ENCODE measurements around the gene CORO2B.

CORO2B gene

DNA sequence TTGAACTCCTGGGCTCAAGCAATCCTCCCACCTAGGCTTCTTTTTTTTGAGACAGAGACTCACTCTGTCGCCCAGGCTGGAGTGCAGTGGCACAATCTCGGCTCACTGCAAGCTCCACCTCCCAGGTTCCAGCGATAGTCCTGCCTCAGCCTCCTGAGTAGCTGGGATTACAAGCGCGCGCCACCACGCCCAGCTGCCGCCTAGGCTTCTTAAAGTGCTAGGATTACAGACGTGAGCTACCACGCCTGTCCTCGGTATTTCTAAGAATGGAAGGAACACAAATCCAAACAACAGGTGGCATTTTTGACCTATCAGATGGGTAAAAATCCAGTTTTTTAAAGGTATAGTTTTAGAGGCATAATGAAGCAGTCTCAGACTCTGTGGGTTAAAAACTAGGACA is 128.1 kb downstream of the CORO2B start:
- DNase-seq: no peak

- no peak for DNase-seq
Measured at GRCh38 chr15:68707386-68707785, 128.6 kb downstream of the CORO2B start.

DNA sequence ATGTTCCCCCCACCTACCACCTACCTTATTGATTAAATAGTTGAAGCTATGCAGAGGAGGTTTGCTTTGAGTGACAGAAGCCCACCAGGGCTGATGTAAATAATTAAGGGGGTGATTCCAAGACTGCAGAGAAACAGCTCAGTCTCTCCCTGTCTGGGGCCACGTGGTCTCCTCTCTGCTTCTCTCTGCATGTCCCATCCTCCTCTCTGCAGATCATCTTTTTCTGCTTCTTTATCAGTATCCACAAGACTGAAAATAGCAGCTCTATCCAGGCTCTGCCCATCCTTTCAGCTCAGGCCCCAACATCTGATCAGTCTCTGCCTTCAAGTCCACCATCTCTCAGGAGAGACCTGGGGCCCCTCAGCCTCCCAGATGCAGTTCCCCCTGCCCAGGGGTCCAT is 131.1 kb downstream of the CORO2B start:
- no peak for DNase-seq

DNA sequence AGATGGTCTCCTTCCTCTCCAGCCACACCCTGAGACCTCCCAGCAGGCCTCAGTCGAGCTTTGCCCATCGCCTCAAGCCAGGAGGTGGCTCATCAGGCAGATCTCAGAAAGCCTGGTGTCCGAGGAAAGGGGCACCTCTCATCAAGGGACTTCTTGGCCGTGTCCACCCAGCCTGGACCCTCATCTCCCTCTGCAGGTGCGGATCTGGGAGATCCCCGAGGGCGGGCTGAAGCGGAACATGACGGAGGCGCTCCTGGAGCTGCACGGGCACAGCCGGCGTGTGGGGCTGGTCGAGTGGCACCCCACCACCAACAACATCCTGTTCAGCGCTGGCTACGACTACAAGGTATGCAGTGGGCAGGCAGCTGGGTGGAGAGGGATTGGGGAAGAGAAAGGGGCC is 131.7 kb downstream of the CORO2B start:
- no peak for DNase-seq

GRCh38 chr15:68711406-68711805 is 132.6 kb downstream of the CORO2B start:
- no peak for DNase-seq

DNA sequence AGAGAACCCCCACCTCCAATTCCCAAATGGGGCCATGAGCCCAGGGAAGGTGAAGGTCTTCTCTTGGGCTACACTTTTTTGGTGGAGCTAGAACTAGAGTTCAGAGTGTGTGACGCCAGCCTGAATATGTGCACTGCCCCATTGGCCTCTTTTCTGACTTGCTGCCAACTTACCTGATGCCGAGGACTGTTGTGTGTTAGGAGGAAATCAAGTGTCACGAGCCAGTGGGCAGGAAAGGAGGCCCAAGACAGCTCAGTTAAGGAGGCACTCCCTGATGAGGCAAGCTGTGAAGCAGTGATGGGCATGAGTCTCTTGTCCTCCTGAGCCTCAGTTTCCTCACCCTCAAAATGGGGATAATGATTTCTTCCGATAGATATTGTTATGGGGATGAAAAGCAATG is 134.1 kb downstream of the CORO2B start:
- DNase-seq: no peak

DNA sequence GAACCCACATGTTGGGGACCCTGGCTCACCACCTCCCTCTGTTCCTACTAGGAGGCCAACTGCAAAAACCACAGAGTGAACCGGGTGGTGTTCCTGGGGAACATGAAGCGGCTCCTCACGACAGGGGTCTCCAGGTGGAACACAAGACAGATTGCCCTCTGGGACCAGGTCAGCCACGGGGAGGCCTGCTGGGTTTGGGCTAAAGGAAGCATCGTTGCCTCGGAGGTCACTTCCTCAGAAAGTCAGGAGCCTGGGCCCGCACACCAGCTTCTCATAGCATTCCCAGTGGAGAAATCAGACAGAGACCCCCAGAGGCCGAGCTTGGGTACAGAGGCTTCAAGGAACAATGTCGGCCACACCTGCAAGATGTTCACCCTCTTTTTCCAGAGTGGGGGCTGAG is 135.1 kb downstream of the CORO2B start:
- DNase-seq: no peak

DNA sequence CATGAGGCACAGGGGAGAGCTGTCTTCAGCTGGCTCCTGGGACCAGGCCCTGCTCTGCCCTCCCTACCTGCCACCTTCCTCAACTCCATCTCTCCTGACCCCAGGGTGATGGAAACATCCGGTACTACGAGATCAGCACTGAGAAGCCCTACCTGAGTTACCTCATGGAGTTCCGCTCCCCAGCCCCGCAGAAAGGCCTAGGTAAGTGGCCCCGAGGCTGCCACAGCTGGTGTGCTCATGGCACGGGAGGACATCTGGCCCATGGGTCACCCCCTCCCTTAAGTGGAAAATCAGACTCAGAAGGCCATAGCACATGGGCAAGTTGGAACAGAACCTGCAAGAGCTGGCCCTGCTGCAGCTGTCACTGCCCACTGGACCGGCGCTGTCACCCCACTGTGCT is 136.3 kb downstream of the CORO2B start:
- DNase-seq: no peak

DNA sequence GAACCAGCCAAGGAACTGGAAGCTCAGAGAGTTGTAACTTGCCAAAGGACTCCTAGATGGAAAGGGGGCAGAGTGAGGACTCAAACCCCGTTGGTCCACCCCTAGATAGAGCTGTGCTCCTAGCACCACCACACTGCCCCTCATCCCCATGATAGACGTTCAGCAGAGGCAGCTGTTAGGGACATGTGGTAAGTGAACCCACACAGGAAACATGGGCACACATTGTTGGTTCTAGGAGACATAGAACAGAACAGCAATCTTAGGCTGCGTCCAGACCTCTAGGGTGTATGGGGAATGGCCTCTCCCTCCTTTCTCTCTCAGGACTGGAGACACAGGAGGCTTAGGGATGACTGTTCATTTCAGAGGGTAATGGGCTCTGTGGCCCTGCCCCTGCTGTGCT is 139.2 kb downstream of the CORO2B start:
- DNase-seq: no peak

GRCh38 chr15:68718468-68718867 is 139.7 kb downstream of the CORO2B start:
- no peak for DNase-seq

DNA sequence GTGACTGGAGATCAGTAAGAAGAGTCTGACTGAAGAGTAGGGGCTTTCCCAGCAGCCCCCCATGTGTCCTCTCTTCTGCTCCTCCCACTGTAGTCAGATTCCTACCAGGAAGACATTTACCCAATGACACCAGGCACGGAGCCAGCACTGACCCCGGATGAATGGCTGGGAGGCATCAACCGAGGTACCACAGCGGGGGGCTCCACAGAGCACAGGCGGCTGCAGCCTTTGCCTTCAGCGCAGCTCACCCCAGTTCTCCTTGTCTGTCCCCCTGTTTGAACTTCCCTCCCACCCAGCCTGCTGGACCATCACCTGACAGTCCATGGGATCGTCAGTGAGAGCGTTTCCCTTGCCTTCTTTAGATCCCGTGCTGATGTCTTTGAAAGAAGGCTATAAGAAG is 140.3 kb downstream of the CORO2B start:
- no peak for DNase-seq

- no peak for DNase-seq
Measured at GRCh38 chr15:68719672-68720071, 140.9 kb downstream of the CORO2B start.

GRCh38 chr15:68721886-68722285 is 143.1 kb downstream of the CORO2B start:
- no peak for DNase-seq

- no peak for DNase-seq
Measured at GRCh38 chr15:68725736-68726135, 146.9 kb downstream of the CORO2B start.

DNA sequence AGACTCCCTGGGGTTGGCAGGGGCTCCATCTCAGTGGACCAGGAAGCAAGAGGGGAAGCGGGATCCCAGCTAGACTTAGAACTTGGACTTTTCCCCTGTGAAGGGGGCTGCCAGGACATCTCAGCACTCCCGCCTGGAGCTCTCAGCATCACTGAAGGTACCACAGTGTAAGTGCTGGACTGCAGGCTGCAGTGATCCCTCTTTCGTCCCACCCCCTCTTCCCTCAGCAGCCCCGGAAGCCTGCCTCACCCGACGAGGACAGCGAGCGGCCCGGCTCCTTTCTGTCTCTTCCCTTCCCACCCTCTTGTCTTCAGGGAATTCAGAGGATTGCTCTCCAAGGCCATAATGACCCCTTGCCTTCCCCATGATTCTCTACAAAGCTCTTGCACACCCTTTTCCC is 147.5 kb downstream of the CORO2B start:
- no peak for DNase-seq

GRCh38 chr15:68729789-68730411 is 151.1 kb downstream of the CORO2B start:
- no peak for DNase-seq

GRCh38 chr15:68730471-68730919 is 151.7 kb downstream of the CORO2B start:
- peak; percentile 6 for DNase-seq

- no peak for DNase-seq
Measured at GRCh38 chr15:68730976-68731897, 152.4 kb downstream of the CORO2B start.

- DNase-seq: no peak
Measured at GRCh38 chr15:68732451-68732850, 153.7 kb downstream of the CORO2B start.

GRCh38 chr15:68733666-68734065 is 154.9 kb downstream of the CORO2B start:
- DNase-seq: no peak

- DNase-seq: no peak
Measured at GRCh38 chr15:68734352-68734751, 155.6 kb downstream of the CORO2B start.

DNA sequence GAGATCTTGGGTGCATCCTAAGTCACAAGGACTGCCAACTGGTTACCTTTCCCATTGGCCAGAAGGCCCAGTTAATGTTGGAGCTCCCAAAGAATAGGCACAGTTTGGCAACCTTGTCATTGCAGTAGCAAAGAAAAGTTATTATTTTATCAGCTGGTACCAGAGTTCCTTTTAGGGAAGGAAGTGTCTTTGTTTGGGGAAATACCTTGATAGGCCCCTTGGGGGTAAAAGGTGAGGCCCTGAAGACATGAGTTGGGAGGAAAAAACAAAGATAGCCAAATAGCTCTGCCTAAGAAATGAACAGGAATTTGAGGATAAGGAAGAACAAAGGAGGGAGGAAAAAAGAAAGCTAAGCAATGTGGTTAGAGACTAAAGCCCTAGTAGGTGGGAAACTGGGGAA is 156.1 kb downstream of the CORO2B start:
- no peak for DNase-seq

DNA sequence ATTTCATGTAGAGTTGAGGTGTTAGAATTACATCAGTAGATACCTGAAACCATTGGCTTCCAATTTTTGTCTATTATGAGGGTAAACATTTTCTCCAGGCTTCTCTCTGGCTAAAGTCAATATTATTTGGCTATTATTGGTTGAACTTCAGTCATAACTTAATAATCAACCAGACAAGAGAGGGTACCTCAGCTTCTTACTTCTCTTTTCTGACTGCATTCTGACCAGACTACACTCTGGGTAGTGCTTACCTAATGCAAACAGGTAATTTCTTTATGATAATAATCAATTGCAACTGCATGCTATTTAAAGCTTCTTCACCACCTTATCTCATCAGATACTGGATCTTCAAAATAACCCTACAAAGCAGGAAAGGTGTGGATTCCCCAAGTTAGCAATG is 156.8 kb downstream of the CORO2B start:
- DNase-seq: no peak

DNA sequence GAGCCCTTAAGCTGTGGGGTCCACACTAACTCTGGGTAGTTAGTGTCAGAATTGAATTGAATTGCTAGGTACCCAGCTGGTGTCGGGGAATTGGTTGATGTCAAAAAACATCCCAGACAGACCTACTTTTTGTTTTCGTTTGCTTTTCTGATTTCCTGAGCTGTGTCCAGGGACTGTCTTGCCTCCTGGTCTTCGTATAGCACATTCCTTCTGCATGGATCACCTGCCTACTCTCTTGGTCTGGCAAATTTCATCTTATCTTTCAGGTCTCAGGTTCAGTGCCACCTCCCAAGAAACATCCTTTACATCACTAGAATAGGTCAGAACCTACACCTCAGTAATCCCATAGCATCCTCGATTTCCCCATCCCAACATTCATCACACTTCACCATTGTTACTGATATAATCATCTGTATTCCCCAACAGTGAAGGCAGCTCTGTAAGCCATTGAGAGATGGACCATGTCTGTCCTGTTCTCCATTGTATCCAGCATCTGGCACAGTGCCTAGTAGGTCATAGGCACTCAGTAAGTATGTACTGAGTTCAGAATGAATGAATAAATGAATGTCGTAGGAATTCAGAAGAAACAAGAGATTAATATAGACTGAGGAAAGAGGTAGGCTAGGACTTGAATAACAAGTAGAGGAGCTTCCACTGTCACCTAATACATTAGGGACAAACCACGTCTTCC is 160.7 kb downstream of the CORO2B start:
- DNase-seq: no peak

Data from stimulated activated CD4-positive, alpha-beta T cell treated with anti-CD3 and anti-CD28 coated beads, Interleukin-4, amount 100 ng/mL, for 1 hour (primary cell).